HTR-8/SVneo (cell line): ENCODE data around the gene FOXP1.
A peak's percentile ranks its signal among the peaks of the same experiment; 100 is the strongest.

ENCODE experiments used
- DNase-seq: peaks from one replicate; pipeline ENCODE4 v3.0.0; 2011; ENCODE audit warnings: low spot score, mixed read lengths; ENCODE audit not compliant: insufficient read length
- FAIRE-seq: peaks from 2 replicates; lab custom pipeline; 2011; peaks lifted over from hg19 to GRCh38; lab: Jason Lieb, UNC

FOXP1 gene

DNA sequence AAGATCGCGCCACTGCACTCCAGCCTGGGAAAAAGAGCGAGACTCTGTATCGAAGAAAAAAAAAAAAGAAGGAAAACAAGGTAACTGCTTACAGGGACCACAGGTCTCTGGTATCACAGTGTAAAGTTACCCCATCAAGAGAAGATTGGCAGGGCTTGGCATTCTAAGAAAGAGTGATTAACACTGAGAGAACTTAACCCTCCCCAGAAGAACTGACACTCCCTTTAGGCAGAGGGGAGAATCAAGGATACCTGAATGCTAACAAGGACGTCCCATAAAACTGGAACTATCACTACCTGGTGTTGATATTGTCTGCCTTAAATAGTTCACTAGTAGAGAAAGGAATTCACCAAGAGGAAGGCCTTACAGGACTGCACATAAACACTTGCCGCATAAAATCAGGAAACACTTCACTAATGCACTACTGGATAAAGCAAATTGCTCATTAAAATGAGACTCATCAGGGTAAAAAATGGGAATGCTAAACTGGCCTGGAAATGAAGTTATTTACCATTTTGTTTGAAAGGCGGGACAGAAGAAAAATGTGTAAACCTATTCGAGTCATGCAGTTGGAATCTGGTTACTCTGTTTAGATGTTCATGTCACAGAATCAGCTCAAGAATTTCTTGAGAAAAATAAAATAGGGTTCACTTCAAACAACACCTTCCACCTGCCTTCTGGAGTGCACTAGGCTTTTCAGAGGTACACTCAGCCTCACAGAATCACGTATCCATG is 121.6 kb downstream of the FOXP1 start:
- no peak for DNase-seq
- FAIRE-seq = no peak

DNA sequence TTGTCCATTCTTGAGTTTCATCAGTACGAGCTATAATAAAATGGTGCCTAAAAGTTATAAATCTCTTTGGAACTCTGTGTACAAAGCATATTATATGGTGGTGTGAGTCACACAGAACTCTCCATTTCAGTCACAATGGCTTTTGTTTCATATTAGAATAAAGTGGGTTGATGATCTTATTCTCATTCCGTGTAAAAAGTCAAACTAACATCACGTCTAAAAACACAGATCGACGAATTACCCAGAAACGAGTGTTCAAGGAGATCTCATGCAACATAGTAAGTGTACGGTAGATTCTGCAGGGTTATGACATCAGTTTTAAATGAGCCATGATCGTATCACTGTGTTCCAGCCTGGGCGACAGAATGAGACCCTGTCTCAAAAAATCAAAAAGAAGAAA is 122.4 kb downstream of the FOXP1 start:
- DNase-seq (no peak), FAIRE-seq (no peak)

DNA sequence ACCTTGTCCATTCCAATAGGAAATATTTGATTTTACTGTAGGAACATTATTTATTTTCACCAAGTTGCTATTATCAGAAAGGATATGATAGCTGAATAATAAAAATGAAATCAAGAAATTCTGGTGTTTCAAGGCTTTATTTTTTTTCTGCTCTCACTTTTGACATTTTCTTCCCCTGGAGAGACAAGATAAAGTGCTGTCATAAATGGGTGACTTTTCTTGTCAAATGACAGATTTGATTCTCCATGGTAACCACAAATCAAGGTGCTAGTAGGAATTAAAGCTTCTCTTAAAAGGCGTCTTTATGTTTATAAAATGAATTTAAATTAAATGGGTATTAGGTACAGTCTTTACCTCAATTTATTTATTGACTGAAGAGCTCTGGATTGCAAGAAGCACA is 124.6 kb downstream of the FOXP1 start:
- DNase-seq (no peak), FAIRE-seq (no peak)

DNA sequence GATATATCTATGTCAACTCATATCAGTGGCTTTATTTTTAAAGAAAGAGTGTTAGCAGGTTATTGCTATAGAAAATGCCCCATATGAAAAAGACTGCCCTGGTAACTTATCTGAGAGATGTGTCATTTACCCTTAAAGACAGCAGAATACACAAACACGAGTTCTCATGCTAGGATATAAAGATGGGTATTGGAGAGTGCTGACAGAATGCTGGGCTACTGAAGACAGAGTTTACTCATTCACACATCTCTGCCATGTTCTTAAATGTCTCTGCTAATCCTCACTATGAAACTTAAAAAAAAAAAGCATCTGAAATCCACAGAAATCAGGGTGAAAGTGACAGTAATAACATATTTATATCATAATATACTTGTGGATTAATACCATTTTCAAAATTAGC is 126.7 kb downstream of the FOXP1 start:
- FAIRE-seq (no peak), DNase-seq (no peak)

DNA sequence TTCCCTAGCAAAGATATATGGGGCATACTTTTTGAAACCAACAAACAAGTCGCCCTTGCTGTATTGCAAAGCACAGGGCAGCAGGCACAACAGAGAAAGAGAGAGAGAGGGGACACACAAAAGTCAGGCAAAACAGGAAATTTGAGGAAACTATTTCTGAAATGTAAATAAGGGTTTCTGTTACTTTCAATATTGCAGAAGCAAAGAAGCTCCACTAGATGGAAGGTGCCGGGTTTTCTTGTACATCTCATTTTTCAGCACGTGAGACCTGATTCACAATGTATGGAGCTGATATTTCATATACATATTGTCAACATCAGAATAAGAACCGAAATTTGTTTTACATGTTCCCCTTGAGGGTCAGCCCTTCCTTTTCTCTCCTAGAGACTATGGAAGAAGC is 127.4 kb downstream of the FOXP1 start:
- FAIRE-seq (no peak), DNase-seq (no peak)

DNA sequence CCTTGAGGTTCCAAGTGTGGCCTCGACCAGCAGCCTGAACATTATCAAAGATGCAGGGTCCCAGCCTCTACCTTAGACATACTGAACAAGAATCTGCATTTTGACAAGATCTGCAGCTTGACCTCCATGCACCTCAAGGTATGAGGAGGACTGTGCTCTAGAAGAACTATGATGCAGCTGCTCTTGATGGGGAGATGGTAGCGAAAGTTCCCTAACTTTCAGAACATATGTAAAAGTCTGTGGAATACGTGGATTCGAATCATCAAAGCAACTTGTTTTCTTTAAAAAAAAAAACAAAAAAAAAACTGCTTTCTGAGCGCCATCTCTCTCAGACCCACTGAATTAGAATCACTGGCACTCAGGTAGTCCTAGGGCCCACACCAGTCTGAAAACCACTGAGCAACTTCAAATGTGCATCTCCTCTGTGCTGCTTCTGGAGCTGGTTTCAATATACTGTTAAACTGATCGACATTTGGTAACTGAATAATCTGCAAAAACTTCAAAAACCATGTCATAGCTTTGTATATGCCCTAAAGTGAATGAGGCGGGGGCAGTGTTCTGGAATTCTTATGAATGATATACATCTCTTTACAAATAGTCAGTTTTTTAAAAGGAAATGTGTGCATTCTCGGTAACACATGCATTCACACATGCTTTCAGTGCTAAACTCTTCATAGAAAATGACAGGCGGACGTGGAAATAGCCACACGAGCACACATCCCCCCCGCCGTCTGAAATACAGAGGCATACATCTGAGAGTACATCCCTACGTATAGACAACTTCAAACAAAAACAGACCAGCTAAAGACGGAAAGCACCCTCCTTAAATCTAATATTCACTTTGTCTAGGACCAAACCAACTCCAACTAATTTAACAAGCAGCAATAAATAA is 128.8 kb downstream of the FOXP1 start:
- FAIRE-seq = no peak
- DNase-seq = no peak

DNA sequence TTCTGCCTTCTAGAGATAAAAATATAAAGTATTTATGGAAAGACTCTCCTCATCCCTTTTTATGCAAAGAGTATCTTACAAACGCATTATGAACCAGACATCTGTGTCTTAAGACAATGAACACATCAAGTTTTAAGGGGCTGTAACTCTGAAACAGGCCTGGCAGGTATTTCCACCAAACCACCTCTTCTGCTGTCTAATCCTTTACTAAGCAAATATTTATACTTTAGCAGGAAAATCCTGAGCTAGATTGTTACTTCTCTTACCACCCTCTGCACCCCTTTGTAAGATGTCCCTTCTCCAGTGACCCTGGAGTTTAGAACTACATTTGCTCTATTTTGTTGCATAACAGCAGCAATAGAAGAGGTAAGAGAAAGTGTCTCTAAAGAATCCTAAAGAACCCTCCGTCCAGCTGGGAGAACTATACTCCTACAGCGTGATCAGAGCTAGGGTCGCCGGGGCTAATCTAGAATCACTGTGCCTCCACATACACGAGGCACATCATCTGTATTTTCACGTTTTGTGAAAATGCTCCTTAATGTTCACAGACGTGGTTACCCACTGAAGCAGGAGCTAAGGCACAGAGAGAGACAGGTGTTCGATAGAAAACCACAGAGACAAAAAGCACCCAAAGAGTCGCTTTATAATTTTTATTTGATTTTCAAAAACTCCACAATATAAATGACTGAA is 129.6 kb downstream of the FOXP1 start:
- FAIRE-seq = no peak

DNA sequence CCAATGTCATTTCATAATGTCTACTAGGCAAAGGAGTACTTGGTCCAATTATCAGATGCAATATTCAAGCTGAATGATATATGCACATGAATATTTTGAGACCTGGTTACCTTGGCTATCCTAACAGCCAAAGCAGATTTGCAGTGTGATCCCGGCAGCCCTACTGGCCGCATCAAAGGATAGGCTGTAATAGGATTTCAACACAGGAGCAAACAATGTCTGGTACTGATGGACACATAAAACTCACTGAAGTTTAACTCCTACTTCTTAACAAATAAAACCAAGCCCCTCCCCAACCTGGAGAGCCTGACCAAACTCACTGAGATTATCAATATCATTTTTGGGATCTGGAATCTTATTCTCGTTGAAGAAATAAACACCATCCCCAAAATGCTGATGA is 130.2 kb downstream of the FOXP1 start:
- FAIRE-seq (no peak), DNase-seq (no peak)

More for the DNA sequence above, 129.6 kb downstream of the FOXP1 start:
- DNase-seq = no peak

DNA sequence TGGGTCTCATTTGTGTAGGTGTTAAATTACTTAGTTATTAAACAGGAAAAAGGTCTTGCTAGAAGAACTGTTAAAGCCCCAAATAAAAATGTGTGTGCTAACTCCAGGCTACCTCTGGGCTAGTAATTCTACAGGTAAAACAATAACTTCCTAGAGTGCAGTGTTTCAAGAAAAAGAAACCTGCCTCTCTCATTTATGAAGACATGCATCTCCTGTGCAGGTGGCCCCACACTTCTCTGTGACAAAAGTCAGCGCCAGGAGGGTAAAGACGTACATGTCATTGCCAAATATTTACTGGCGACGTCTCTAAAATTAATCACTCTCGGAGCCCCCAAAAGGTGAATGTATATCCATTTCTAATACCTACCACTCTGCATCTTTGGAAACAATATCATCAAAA is 131.7 kb downstream of the FOXP1 start:
- no peak for DNase-seq
- no peak for FAIRE-seq

DNA sequence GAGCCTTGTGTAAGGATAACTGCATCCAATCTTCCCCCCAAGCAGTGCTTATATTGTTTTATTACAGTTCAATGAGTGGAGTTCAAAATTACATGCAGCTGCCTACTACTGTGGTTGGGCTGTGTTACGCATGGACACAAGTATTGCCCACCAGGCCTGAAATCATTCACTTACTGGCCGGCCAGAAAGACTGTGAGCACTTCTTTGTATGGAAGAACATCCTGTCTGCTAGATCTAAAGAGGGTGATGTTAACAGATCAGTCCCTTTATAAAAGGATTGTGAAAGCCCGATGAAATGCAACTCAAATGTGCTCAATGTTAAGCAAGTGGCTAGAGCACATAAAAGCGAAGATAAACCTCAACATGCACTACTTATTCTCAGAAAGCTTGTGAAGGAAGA is 132.5 kb downstream of the FOXP1 start:
- DNase-seq (no peak), FAIRE-seq (no peak)

DNA sequence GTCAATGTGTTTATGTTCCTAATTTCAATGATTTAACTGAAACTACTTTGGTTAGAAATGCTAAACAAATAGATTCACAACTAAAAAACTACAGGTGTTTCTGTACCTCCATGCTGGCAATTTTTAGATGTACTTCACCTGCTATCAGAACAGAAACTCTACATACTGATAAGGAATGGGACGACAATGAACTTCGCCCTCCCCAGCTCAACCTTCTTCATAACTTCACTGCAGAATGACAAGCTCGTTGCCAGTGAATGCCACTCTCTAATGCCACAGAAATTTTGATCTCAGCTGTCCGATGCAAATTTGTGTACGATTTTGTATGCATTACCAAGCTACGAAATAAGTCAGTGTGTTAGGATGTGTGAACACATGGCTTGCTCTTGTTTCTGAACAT is 133.4 kb downstream of the FOXP1 start:
- DNase-seq = no peak
- no peak for FAIRE-seq

DNA sequence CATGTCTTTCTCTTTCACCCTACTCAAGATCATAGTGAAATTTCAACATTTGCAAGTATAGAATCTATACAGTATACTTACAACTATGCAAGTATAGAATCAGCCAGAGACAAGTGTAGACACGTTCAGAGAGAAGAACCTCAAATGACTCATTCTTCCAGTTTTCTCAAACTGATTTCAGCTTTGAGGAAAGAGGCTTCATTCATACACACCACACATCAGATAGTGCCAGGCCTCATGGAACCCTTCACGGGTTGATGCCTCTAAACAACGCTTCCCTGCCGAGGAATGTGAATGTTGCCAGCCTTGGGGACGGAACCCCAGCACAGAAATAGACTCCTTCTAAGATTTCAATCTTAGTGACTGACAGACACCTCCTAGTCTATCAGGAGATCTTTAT is 135.7 kb downstream of the FOXP1 start:
- FAIRE-seq = no peak

DNA sequence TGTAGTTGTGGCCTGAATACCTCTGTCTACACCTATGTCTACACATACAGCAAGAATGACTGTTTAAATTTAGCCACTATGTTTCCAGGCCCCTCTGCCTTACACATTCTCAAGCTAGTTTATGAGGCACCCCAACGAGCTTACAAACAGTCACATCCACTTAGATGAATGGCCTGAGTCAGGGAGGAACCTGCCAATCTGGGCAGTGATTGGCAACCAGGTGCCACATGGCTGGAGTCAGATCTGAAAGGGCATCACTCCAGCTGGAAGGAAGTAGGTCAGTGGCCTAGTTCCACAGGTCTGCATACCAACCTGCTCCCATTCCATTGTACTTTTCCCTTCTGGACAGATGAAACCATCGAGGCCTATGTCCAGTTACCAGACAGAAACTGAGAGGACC is 136.3 kb downstream of the FOXP1 start:
- FAIRE-seq = peak; percentile 38
- no peak for DNase-seq

More for the DNA sequence above, 135.7 kb downstream of the FOXP1 start:
- no peak for DNase-seq

DNA sequence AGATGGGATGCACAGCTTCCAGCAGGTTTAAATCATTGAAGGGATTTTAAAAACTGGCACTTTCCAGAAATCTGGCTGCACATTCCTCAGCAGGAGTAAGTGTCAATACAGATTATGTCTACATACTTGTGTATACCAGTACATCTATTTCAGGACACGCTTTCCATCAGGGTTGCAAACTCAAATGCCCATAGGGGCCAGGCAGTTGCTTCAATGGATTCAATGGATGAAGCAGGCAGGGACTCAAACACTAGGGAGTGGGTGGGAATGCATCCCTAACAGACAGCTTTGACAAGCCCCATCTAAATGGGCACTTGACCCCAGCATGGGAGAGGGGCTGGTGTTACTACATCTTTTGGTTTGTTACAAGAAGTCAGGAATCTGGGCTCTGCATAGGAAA is 136.8 kb downstream of the FOXP1 start:
- DNase-seq = no peak
- no peak for FAIRE-seq

DNA sequence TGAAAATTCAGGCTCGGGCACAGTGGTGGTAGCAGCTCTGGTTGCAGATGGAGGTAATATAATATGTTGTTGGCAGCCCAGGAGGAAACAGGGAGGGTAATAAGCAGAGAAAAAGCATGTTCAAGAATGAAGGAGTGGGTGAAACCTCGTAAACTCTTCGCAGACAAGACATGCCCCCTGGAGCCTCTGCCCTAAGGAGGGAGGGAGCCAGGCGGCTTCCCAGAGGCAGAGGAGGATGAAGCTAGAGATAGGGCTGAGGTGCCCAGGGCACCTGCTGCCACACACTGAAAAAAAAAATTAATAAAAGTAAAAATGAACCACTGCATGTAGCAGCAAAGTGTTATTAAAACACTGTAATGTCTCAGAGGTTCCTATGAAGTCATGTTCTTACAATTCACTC is 137.3 kb downstream of the FOXP1 start:
- DNase-seq (no peak), FAIRE-seq (no peak)

DNA sequence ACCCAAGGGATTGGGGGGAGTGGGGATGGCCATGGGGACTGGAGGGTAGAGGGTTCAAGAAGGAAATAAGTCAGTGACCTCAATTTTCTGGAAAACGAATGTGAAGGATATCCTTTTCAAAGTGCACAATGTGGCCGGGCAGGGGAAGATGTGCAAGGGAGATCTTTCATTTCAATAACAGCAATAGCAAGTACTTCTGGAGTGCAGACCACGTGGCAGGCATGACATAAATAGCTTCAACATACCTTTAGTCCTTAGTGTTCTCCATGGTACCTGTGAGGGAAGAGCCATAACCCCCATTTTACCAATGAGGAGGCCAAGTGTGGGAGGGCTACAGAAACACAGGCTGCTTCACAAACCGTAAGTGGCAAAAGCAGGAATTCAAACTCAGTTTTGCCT is 138.7 kb downstream of the FOXP1 start:
- FAIRE-seq (no peak), DNase-seq (no peak)

DNA sequence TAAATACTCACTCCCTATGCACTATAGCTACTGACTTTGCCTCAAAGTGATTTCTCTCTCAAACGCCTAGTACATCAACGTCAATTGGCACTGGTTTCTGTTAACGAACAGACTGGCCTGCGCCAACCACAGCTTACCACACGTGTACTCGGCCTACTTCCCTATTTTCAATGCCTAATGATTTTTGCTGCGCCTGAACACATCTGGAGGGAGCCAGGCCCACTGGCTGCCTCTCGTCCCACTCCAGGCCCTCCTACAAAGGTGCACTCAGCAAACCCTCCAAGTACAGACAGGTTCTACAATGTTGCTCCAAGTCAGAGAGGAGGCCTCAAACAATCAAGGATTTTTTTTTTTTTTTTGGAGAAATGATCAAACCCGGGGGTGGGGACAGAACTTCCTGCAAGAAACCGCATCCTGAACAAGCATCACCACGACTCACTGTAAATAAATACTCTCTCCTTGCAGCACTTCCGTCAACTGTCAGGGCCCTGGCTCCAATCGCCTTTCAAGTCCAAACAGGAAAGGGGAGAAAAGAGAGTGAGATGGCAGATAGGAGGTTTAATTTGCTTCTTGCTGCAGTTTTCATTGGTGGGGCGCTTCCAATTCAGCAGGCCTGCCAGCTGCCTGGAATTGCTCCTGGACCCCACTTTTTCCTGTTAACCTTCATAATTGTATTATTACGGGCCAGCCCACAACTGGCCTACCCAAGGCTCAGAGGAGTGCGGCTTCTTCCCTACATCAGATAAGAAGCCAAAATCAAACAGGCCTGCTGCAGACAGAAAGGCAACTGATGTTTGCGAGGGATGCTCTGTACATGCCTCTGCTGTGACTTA is 139.3 kb downstream of the FOXP1 start:
- no peak for FAIRE-seq
- peak; percentile 29 for DNase-seq

DNA sequence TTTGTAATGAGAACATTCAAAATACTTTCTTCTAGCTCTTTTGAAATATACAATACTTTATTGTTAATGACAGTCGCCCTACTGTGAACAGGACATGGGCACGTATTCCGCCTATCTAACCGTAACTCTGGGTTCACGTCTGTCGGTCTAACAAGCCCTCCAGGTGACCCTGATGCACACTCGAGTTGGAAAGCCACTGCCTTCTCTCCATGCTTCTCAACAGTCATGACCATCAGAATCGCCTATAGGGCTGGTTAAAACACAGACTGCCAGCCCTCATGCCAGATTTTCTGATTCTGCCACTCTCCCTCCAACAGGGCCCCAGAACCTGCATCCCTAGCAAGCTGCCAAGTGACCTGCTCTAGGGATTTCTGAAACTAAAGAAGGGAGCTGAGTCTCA is 140.2 kb downstream of the FOXP1 start:
- no peak for DNase-seq
- no peak for FAIRE-seq

DNA sequence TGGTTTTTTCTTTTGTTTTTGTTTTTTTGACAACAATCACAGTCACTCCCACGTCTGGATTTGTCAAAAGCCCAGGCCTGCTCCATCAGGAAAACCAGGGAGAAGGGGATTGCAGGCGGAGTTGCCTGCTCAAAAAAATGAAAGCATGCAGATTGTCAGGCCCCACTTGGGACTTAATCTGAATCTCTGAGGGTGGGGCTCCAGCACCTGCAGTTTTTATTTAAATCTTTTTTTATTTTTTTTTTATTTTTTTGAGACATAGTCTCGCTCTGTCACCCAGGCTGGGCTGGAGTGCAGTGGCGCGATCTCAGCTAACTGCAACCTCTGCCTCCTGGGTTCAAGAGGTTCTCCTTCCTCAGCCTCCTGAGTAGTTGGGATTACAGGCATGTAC is 140.9 kb downstream of the FOXP1 start:
- no peak for DNase-seq
- FAIRE-seq = no peak
